ENCODE measurements around the gene AGAP1. TPM values are rescaled to one million over a fixed set of nuclear protein-coding genes. Genes with fewer than 3 reads are reported as not detected.

AGAP1 gene
- total RNA-seq, 2 donors from 2014 or later, result 32.8 to 34.7 TPM

DNA sequence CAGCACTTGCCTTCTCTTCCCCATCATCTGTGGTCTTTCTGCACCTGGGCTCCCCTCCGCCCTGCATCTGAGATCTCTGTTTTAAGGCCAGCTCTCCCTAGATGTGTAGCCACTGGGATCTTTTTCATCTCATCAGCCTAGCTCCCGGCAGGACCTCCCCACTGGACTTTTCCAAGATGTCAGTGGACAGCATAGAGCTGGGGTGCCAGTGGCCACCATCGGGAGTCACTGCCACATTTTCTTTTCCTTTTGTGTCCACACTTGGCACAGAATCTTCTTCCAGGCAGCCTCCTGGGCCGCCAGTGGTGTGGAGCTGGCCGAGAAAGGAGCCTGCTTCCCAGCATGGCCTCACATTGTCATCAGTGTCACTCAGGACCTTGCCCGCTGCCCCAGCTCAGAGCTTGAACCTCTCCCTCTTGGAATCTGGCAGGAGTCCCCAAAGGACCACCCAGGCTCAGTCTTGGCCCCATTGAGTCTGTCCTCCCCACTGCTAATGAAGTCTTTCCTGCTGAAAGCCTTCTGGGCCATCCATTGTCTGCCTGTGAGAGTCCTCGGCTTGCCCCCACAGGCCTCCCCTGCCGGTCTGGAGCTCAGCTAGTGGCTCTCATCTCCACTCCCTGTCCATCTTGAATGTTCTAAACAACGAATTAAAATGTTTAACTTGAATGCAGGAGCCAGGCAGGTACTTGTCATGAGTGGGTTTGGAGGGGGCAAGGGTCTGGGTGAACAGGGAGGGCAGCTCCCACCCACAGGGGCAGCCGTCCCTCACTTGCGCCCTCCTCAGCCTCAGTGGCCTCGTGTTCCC lies 349.9 kb downstream of the AGAP1 start:
- WGBS, 2 experiments (ENCODE audit: insufficient coverage in 1 of 2, insufficient read length in 1 of 2), result 89 to 94% methylated on average over 3 to 12 of the region's 12 CpGs
- Mint-ChIP-seq H3K36me3 (ENCODE audit: low read depth) (no peaks in the 10 kb centered on the region), H3K27ac (no peak overlapping the region), H3K27me3 (ENCODE audit: insufficient read depth) (no peaks in the 10 kb centered on the region), H3K4me1 (peaks cover 8% of the 10 kb centered on the region), H3K9me3 (no peaks in the 10 kb centered on the region), H3K4me3 (no peak overlapping the region)
- TF ChIP-seq CTCF (conservative IDR thresholded peaks at IDR 0.05), result no peak
- Histone ChIP-seq H3K9ac (ENCODE audit: extremely low read depth, low read length, poor library complexity, severe bottlenecking) (no peak overlapping the region), H3K27me3 (ENCODE audit: control insufficient read depth, insufficient read depth, low read length, poor library complexity, severe bottlenecking) (no peaks in the 10 kb centered on the region), H3K9me3 (ENCODE audit: control insufficient read depth, low read length) (no peaks in the 10 kb centered on the region), H3K4me3 (ENCODE audit: low read length) (no peak overlapping the region), H3K36me3 (ENCODE audit: control insufficient read depth, insufficient read depth, low read length) (no peaks in the 10 kb centered on the region), H3K4me1 (ENCODE audit: control insufficient read depth, insufficient read depth, low read length) (no peaks in the 10 kb centered on the region), H3K27ac (ENCODE audit: low read depth, low read length) (no peak overlapping the region)
- no peak for DNase-seq

- Histone ChIP-seq H3K9ac (ENCODE audit: extremely low read depth, low read length, poor library complexity, severe bottlenecking) (no peak overlapping the region), H3K36me3 (ENCODE audit: control insufficient read depth, insufficient read depth, low read length) (no peaks in the 10 kb centered on the region), H3K4me3 (ENCODE audit: low read length) (no peak overlapping the region), H3K4me1 (ENCODE audit: control insufficient read depth, insufficient read depth, low read length) (no peaks in the 10 kb centered on the region), H3K27ac (ENCODE audit: low read depth, low read length) (no peak overlapping the region), H3K9me3 (ENCODE audit: control insufficient read depth, low read length) (no peaks in the 10 kb centered on the region), H3K27me3 (ENCODE audit: control insufficient read depth, insufficient read depth, low read length, poor library complexity, severe bottlenecking) (no peaks in the 10 kb centered on the region)
- TF ChIP-seq CTCF (conservative IDR thresholded peaks at IDR 0.05), result no peak
- 92 to 95% methylated on average over 3 to 8 of the region's 8 CpGs for WGBS, 2 experiments (ENCODE audit: insufficient coverage in 1 of 2, insufficient read length in 1 of 2)
- H3K27ac Mint-ChIP-seq, result no peak overlapping the region
- peaks cover 9% of the 10 kb centered on the region for H3K4me1 Mint-ChIP-seq
- H3K36me3 Mint-ChIP-seq (ENCODE audit: low read depth), result no peaks in the 10 kb centered on the region
- H3K9me3 Mint-ChIP-seq, result no peaks in the 10 kb centered on the region
- no peak for DNase-seq
- no peak overlapping the region for H3K4me3 Mint-ChIP-seq
- H3K27me3 Mint-ChIP-seq (ENCODE audit: insufficient read depth), result no peaks in the 10 kb centered on the region
These were observed 350.7 kb downstream of the AGAP1 start for GRCh38 chr2:235844561-235844960.

DNA sequence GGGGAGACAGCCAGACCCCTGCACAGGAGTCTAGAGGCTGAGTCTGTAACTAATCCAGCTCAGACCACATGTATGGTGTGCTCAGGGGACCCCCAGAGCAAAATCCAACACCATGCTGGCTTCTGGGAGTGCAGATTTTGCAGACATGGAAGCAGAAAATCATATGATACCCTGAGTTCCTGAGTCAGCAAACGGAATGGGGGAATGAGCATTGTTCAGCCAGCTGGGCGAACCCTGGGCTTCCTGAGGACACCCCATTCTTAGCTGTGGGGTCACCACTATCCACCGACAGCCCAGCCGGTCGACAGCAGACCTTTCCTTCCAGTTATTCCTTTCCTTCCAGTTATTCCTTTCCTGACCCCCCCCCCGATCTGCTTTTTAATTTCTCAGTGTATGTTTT lies 351.4 kb downstream of the AGAP1 start:
- Mint-ChIP-seq H3K4me1 (peaks cover 9% of the 10 kb centered on the region), H3K27me3 (ENCODE audit: insufficient read depth) (no peaks in the 10 kb centered on the region), H3K27ac (no peak overlapping the region), H3K36me3 (ENCODE audit: low read depth) (no peaks in the 10 kb centered on the region), H3K9me3 (no peaks in the 10 kb centered on the region), H3K4me3 (no peak overlapping the region)
- H3K4me1 ChIP-seq (ENCODE audit: control insufficient read depth, insufficient read depth, low read length), result no peaks in the 10 kb centered on the region
- H3K9ac ChIP-seq (ENCODE audit: extremely low read depth, low read length, poor library complexity, severe bottlenecking), result no peak overlapping the region
- no peak overlapping the region for H3K4me3 ChIP-seq (ENCODE audit: low read length)
- no peak for DNase-seq
- H3K27me3 ChIP-seq (ENCODE audit: control insufficient read depth, insufficient read depth, low read length, poor library complexity, severe bottlenecking), result no peaks in the 10 kb centered on the region
- H3K9me3 ChIP-seq (ENCODE audit: control insufficient read depth, low read length), result no peaks in the 10 kb centered on the region
- TF ChIP-seq CTCF (conservative IDR thresholded peaks at IDR 0.05), result no peak
- H3K36me3 ChIP-seq (ENCODE audit: control insufficient read depth, insufficient read depth, low read length), result no peaks in the 10 kb centered on the region
- WGBS, 2 experiments (ENCODE audit: insufficient coverage in 1 of 2, insufficient read length in 1 of 2), result 76 to 81% methylated on average over 6 of the region's 6 CpGs
- H3K27ac ChIP-seq (ENCODE audit: low read depth, low read length), result no peak overlapping the region

Measured in endodermal cell (in vitro differentiated cells).